Mesendoderm (in vitro differentiated cells): ENCODE results near the gene CRTAC1.

Source experiments
- DNase-seq: peaks from one replicate; pipeline ENCODE4 v3.0.0; 2013
- H2AK5ac ChIP-seq: 2 replicates; pipeline ENCODE4 v1.6.1; 2013; ENCODE audit warnings: low read length, inconsistent platforms
- H2BK120ac ChIP-seq: 2 replicates; pipeline ENCODE4 v1.6.1; 2013; ENCODE audit warnings: low read depth, mild to moderate bottlenecking, low read length, moderate library complexity, mixed read lengths
- H2BK15ac ChIP-seq: replicated peaks from 2 replicates; pipeline ENCODE4 v1.6.1; 2013; ENCODE audit warnings: low read depth, mild to moderate bottlenecking, moderate library complexity
- H2BK5ac ChIP-seq: 2 replicates; pipeline ENCODE4 v1.6.1; 2013; ENCODE audit warnings: low read length, inconsistent platforms
- H3K18ac ChIP-seq: 2 replicates; pipeline ENCODE4 v1.6.1; 2013; ENCODE audit warnings: mild to moderate bottlenecking, low read length, mixed read lengths
- H3K23ac ChIP-seq: one replicate; pipeline ENCODE4 v1.6.1; 2013; ENCODE audit warnings: low read length
- H3K27ac ChIP-seq: 2 replicates; pipeline ENCODE4 v1.5.1; 2013; ENCODE audit warnings: low read depth, mild to moderate bottlenecking, inconsistent platforms, low read length, moderate library complexity
- H3K27me3 ChIP-seq: 2 replicates; pipeline ENCODE4 v1.6.1; 2013; ENCODE audit warnings: low read length, control low read depth, mild to moderate bottlenecking, inconsistent platforms; ENCODE audit not compliant: insufficient read depth, poor library complexity
- H3K36me3 ChIP-seq: 2 replicates; pipeline ENCODE4 v1.6.1; 2013; ENCODE audit warnings: low read length, inconsistent platforms; ENCODE audit not compliant: control insufficient read depth, insufficient read depth
- H3K4ac ChIP-seq: one replicate; pipeline ENCODE4 v1.6.1; 2013; ENCODE audit warnings: low read depth, mild to moderate bottlenecking, low read length, moderate library complexity
- H3K4me1 ChIP-seq: 2 replicates; pipeline ENCODE4 v1.6.1; 2013; ENCODE audit warnings: low read depth, low read length, inconsistent platforms; ENCODE audit not compliant: control insufficient read depth
- H3K4me2 ChIP-seq: 2 replicates; pipeline ENCODE4 v1.6.1; 2013; ENCODE audit warnings: low read length
- H3K4me3 ChIP-seq: 2 replicates; pipeline ENCODE4 v1.5.1; 2013; ENCODE audit warnings: mild to moderate bottlenecking, low read length
- H3K56ac ChIP-seq: one replicate; pipeline ENCODE4 v1.6.1; 2013; ENCODE audit warnings: low read length
- H3K79me1 ChIP-seq: 2 replicates; pipeline ENCODE4 v1.6.1; 2013; ENCODE audit warnings: low read length, inconsistent platforms
- H3K79me2 ChIP-seq: 2 replicates; pipeline ENCODE4 v1.6.1; 2013; ENCODE audit warnings: mild to moderate bottlenecking, low read length; ENCODE audit not compliant: control insufficient read depth, insufficient read depth
- H3K9ac ChIP-seq: 2 replicates; pipeline ENCODE4 v1.6.1; 2013; ENCODE audit warnings: low read length, inconsistent platforms
- H4K5ac ChIP-seq: one replicate; pipeline ENCODE4 v1.6.1; 2013; ENCODE audit warnings: low read length
- H4K8ac ChIP-seq: one replicate; pipeline ENCODE4 v1.6.1; 2013; ENCODE audit warnings: low read depth, mild to moderate bottlenecking, control low read depth, low read length, moderate library complexity
- WGBS: extraction: QIAGEN DNeasy Blood & Tissue Kit; methylation state at CpG from one replicate; pipeline ENCODE4 v1.1.7; 2013; ENCODE audit warnings: low lambda C conversion rate, missing lambda C conversion rate; ENCODE audit not compliant: insufficient coverage; ENCODE audit errors: extremely low coverage; 5-methylcytosine and 5-hydroxymethylcytosine counted together

CRTAC1 gene

GRCh38 chr10:98035599-98035998, 5.2 kb upstream of the CRTAC1 start:
- Histone ChIP-seq H2AK5ac (no peak overlapping the region), H4K5ac (no peak overlapping the region), H3K4me2 (no peak overlapping the region), H3K79me1 (no peaks in the 10 kb centered on the region), H3K23ac (no peak overlapping the region), H3K27me3 (peaks cover 28% of the 10 kb centered on the region), H3K36me3 (no peaks in the 10 kb centered on the region), H2BK15ac (no peak overlapping the region), H2BK120ac (no peak overlapping the region), H3K4me1 (no peaks in the 10 kb centered on the region), H3K56ac (no peak overlapping the region), H3K4me3 (no peak overlapping the region), H3K18ac (no peak overlapping the region), H2BK5ac (no peak overlapping the region), H3K4ac (no peak overlapping the region), H3K9ac (no peak overlapping the region), H3K27ac (no peak overlapping the region), H4K8ac (no peak overlapping the region), H3K79me2 (no peaks in the 10 kb centered on the region)
- WGBS = no CpG with 5 or more reads among the region's 1 CpG
- no peak for DNase-seq

DNA sequence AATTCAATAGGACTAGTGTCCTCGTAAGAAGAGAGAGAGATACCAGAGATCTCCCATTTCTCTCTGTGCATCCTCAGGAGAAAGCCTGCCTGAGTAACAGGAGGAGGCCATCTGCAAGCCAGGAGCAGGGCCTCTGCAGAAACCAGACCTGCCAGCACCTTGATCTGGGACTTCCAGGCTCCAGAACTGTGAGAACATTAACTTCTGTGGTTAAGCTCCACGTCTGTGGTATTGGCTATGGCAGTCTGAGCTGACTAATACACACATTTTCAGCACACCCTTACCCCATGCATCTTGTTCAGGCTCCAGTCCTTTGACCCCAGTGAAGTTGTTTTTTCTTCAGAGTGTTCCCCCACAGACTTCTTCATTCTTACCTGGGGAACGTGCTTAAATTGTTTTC, 3.1 kb upstream of the CRTAC1 start:
- Histone ChIP-seq H2BK5ac (no peak overlapping the region), H4K5ac (no peak overlapping the region), H4K8ac (no peak overlapping the region), H2AK5ac (no peak overlapping the region), H2BK120ac (no peak overlapping the region), H3K79me1 (no peaks in the 10 kb centered on the region), H3K27ac (no peak overlapping the region), H3K56ac (no peak overlapping the region), H3K36me3 (no peaks in the 10 kb centered on the region), H3K4me2 (no peak overlapping the region), H3K27me3 (peaks cover 40% of the 10 kb centered on the region), H3K4me3 (no peak overlapping the region), H3K4me1 (no peaks in the 10 kb centered on the region), H3K9ac (no peak overlapping the region), H3K79me2 (no peaks in the 10 kb centered on the region), H3K23ac (no peak overlapping the region), H2BK15ac (no peak overlapping the region), H3K4ac (no peak overlapping the region), H3K18ac (no peak overlapping the region)
- DNase-seq = no peak
- no CpG with 5 or more reads among the region's 3 CpGs for WGBS

GRCh38 chr10:98031440-98031839, 1.0 kb upstream of the CRTAC1 start:
- H2BK5ac ChIP-seq = no peak overlapping the region
- H3K4me3 ChIP-seq = no peak overlapping the region
- H3K36me3 ChIP-seq = no peaks in the 10 kb centered on the region
- no peak overlapping the region for H4K8ac ChIP-seq
- H3K23ac ChIP-seq = no peak overlapping the region
- H3K79me2 ChIP-seq = no peaks in the 10 kb centered on the region
- no peaks in the 10 kb centered on the region for H3K79me1 ChIP-seq
- no peak overlapping the region for H3K18ac ChIP-seq
- H4K5ac ChIP-seq = no peak overlapping the region
- no peaks in the 10 kb centered on the region for H3K4me1 ChIP-seq
- no CpG with 5 or more reads among the region's 12 CpGs for WGBS
- H3K27ac ChIP-seq = no peak overlapping the region
- H3K56ac ChIP-seq = no peak overlapping the region
- no peak overlapping the region for H2BK120ac ChIP-seq
- no peak overlapping the region for H2AK5ac ChIP-seq
- no peak for DNase-seq
- H3K27me3 ChIP-seq = peaks cover 42% of the 10 kb centered on the region
- no peak overlapping the region for H3K4me2 ChIP-seq
- no peak overlapping the region for H3K9ac ChIP-seq
- H2BK15ac ChIP-seq = no peak overlapping the region
- H3K4ac ChIP-seq = no peak overlapping the region

DNA sequence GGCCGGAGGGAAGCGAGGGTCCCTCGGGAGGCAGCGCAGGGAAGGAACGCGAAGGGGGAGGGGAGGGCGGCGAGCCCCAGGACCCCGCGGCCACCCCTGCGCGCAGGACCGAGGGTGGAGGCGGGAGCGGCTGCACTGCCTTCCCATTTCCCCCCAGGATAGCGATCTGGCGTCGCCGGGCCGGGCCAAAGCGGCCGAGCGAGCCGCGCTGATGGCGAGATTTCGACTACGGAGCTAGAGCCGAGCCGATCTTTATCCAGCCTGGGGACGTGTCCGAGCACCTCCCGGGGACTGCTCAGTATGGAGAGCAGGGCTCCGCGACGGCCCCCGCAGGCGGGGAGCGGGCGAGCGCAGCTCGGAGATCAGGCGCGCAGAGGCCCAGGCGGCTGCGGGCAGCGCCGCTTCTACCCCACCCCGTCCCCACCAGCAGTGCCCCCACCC, 590 bp upstream of the CRTAC1 start:
- no peak overlapping the region for H2BK15ac ChIP-seq
- H3K79me2 ChIP-seq = no peaks in the 10 kb centered on the region
- no peak overlapping the region for H3K23ac ChIP-seq
- no peak overlapping the region for H3K4ac ChIP-seq
- peak; percentile 53 for DNase-seq
- H3K36me3 ChIP-seq = no peaks in the 10 kb centered on the region
- no peak overlapping the region for H3K27ac ChIP-seq
- no CpG with 5 or more reads among the region's 49 CpGs for WGBS
- peak overlapping the region; percentile 67 for H3K9ac ChIP-seq
- H3K4me2 ChIP-seq = peak overlapping the region; percentile 78
- peaks cover 42% of the 10 kb centered on the region for H3K27me3 ChIP-seq
- no peak overlapping the region for H4K5ac ChIP-seq
- no peak overlapping the region for H2BK5ac ChIP-seq
- no peaks in the 10 kb centered on the region for H3K4me1 ChIP-seq
- peak overlapping the region; percentile 41 for H3K4me3 ChIP-seq
- H2BK120ac ChIP-seq = no peak overlapping the region
- H4K8ac ChIP-seq = no peak overlapping the region
- no peak overlapping the region for H2AK5ac ChIP-seq
- H3K56ac ChIP-seq = peak overlapping the region; percentile 79
- no peak overlapping the region for H3K18ac ChIP-seq
- no peaks in the 10 kb centered on the region for H3K79me1 ChIP-seq

DNA sequence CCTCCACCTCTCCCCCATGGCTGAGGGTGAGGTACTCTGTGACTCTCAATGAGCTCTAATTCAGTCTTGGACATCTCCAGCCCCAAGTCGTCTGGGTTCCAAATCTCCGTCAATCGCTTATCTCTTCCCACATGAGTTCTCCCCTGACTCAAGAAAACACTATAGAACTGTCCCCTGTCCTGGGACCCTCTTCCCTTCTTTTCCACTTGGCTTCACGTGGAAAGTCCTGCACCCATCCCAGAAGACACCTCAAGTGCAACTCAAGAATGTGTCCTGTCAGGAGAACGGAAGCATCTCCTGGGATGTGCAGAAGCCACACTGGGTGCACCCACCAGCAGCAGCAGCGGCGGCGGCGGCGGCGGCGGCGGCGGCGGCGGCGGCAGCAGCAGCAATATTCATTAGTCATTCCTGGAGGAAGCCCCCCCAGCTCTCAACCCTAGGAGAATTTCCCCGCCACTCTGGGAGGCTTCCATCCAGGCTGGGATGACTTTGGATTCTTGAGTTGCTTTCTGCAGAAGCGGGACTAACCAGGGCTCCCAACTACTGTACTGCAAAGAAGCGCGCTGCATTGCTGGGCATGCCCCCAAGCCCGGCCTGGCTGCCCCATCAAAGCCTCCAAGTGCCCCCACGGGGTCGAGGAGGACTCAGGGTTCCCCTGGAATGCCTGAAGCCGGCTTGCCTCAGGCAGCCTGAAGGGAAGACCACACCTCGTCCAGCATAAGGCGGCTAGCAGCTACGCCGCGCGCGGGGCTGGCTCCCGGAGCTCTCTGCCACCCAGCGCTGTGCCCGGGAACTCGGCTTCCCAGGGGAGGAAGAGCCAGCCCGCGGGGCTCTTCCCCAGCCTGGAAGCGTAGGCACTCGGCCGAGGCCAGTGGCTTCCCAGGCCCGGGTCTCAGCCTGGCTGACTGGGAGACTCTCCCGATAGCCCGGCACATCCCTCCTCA, 1.0 kb downstream of the CRTAC1 start:
- Histone ChIP-seq H3K27ac (no peak overlapping the region), H3K79me1 (no peaks in the 10 kb centered on the region)

More for the DNA sequence above, 1.0 kb downstream of the CRTAC1 start:
- H3K18ac ChIP-seq = no peak overlapping the region
- no peak overlapping the region for H2AK5ac ChIP-seq
- H3K4me2 ChIP-seq = peak overlapping the region; percentile 77
- no peak overlapping the region for H2BK5ac ChIP-seq
- H3K36me3 ChIP-seq = no peaks in the 10 kb centered on the region
- DNase-seq = peak; percentile 39
- no peak overlapping the region for H2BK15ac ChIP-seq
- no peaks in the 10 kb centered on the region for H3K79me2 ChIP-seq
- peak overlapping the region; percentile 37 for H3K56ac ChIP-seq
- no CpG with 5 or more reads among the region's 44 CpGs for WGBS
- peaks cover 42% of the 10 kb centered on the region for H3K27me3 ChIP-seq
- H3K4ac ChIP-seq = no peak overlapping the region
- no peak overlapping the region for H4K5ac ChIP-seq
- no peak overlapping the region for H4K8ac ChIP-seq
- H3K9ac ChIP-seq = peak overlapping the region; percentile 24
- no peak overlapping the region for H2BK120ac ChIP-seq
- no peaks in the 10 kb centered on the region for H3K4me1 ChIP-seq
- no peak overlapping the region for H3K4me3 ChIP-seq
- peak overlapping the region; percentile 94 for H3K23ac ChIP-seq
